GM21526 (cell line): ENCODE results near the gene GGN.
"Not testable (repeated sequence)": the region's sequence is repeated elsewhere in the genome, so short reads cannot be mapped to it uniquely, and the experiment has no call there.

Source experiments
- ATAC-seq: cut with Tn5 transposase; IDR thresholded peaks from one replicate; pipeline ENCODE4 v1.9.1; 2021; ENCODE audit warnings: moderate library complexity; ENCODE audit not compliant: unreplicated experiment, low FRiP score

Gene GGN

DNA sequence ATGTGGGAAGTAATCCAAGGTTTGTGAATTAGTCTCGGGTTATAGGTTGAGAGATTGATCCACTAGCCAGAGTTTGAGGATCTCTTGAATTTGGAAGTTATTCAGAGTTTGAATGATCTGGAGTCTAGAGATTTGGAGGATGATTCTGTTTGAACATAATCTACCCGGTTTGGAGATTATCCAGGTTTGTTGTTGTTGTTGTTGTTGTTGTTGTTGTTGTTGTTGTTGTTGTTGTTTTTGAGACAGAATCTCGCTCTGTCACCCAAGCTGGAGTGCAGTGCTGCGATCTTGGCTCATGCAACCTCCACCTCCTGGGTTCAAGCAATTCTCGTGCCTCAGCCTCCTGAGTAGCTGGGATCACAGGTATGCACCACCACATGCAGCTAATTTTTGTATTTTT is 24.1 kb upstream of the GGN start:
- not testable (repeated sequence) for ATAC-seq

DNA sequence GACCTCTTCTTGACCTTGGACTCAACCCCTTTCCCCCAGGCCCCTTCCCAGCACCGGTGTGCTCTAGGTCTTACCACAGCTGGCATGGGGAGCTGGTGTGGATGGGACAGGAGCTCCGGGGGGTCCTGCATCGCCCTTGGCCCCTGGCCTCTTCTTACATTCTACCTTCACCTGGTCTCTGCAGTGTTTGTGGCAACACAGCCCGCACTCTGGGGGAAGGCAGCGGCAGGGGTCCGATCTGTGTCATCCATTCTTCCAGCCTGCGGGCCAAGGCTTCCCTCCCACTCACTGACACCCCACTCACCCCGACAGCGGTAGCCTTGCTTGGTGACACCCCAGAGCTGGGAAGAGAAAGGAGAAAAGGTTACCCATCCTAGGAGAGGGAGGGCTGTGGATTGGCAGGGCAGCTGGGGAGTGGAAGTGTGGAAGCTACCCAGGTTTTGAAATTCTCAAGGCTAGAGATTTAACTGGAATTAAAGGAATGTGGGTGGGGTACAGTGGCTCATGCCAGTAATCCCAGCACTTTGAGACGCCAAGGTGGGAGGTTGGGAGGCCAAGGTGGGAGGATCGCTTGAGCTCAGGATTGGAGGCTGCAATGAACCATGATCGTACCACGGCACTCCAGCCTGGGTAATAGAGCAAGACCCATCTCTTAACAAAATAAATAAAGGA is 23.3 kb upstream of the GGN start:
- ATAC-seq = no peak

DNA sequence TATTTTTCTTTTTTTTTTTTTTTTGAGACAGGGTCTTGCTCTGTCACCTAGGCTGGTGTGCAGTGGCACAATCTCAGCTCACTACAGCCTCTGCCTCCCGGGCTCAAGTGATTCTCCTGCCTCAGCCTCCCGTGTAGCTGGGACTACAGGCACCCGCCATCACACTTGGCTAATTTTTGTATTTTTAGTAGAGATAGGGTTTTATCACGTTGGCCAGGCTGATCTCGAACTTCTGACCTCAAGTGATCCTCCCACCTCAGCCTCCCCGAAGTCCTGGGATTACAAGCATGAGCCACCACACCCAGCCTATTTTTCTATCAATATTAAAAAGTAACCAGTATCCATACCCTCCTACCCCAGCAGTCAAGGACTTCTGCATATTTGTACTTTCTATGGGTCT is 22.6 kb upstream of the GGN start:
- not testable (repeated sequence) for ATAC-seq

- no peak for ATAC-seq
These were observed 21.8 kb upstream of the GGN start for GRCh38 chr19:38409631-38410133.

DNA sequence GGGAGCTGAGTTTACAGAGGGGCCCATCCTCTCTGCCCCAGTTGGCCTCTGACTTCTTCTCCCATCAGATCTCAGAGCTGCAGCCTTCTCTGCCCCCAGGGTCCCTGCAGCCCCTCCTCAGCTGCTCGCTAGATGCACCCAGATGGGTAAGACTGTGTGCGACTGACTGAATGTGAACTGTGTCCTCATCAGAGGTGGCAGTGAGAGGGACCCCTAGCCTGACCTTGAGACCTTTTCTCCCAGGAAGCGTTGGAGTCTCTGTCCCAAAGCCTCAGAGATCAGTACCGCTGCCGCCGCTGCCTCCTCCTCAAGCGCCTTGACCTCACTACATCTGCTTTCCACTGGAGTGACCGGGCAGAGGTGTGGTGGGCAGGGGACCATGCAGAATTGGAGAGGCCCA is 17.4 kb upstream of the GGN start:
- ATAC-seq = no peak

- ATAC-seq = no peak
These were observed 17.0 kb upstream of the GGN start for GRCh38 chr19:38404858-38405257.

- peak; percentile 74 for ATAC-seq
These were observed 15.3 kb upstream of the GGN start, which contains the start of gene FAM98C for GRCh38 chr19:38402967-38403674. Gene FAM98C, plus strand, starts transcription at chr19:38403093. Its CDS starts 61 bp downstream, at chr19:38403154.

DNA sequence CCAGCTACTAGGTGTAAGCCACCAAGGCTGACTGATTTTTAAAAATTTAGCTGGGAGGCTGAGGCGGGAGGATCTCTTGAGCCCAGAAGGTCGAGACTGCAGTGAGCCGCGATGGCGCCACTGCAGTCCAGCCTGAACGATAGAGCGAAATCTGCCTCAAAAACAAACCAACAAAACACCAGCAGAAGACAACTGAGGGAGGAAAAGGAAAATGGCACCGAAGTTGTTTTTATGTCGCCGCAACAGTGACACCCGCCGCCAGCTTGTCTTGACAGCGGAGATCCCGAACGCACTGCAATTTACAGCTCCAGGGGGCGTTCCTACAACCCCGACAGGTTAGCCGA is 14.8 kb upstream of the GGN start:
- ATAC-seq = peak; percentile 1

GRCh38 chr19:38401148-38401547 is 13.3 kb upstream of the GGN start:
- ATAC-seq = no peak

- no peak for ATAC-seq
These were observed 12.5 kb upstream of the GGN start for GRCh38 chr19:38400361-38400760.

- ATAC-seq = no peak
These were observed 11.7 kb upstream of the GGN start for GRCh38 chr19:38399537-38399936.

DNA sequence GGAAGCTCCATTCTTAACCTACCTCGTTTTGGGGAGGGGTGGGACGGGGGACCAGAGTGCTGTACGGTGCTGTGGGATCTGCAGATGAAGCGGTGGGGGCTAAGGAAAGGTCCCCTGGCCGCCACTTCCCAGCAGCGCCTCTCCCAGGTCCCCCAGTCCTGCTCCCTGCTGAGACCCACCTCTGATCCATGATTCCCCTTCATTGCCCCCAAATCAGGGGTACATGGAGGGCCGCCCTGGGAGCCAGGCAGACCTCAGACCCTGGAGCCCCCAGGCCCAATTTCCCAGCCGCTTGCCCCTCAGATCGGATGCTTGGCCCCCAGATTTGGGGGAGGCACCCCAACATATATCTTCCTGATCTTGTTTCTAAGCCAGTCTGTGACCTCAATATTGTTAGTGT is 11.2 kb upstream of the GGN start:
- ATAC-seq = no peak

DNA sequence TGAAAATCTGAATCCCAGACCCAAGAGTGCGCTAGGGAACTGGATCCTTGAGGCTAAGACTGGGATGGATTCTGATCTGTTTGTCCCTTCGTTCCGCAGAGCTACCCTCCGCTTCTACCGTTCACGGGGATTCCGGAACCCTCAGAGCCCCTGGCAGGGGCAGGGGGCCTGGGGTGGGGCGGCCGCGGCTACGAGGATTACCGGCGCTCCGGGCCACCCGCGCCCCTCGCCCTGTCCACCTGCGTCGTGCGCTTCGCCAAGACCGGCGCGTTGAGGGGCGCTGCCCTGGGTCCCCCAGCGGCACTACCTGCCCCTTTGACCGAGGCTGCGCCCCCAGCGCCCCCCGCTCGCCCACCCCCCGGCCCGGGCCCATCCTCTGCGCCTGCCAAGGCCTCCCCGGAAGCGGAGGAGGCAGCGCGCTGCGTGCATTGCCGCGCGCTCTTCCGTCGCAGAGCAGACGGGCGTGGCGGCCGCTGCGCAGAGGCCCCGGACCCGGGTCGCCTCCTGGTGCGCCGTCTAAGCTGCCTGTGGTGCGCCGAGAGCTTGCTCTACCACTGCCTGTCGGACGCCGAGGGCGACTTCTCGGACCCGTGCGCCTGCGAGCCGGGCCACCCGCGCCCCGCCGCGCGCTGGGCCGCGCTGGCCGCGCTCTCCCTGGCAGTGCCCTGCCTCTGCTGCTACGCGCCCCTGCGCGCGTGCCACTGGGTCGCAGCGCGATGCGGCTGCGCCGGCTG is 7.7 kb upstream of the GGN start:
- ATAC-seq = no peak

DNA sequence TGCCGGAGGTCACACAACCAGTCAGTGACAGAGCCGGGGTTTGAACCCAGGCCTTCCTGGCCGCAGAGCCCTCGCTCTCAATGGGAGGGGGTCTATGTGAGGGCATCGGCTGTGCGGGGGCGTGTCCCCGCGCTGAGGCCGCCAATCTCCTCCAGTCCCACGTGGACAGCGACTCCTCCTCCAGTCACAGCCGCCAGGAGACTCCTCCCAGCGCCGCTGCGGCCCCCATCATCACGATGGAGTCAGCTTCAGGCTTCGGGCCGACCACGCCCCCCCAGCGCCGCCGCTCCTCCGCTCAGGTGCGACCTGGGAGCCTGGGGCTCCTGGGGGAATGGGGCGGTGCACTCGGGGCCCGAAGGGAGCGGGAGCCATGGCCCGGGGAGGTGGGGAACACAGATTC is 6.7 kb upstream of the GGN start:
- no peak for ATAC-seq

DNA sequence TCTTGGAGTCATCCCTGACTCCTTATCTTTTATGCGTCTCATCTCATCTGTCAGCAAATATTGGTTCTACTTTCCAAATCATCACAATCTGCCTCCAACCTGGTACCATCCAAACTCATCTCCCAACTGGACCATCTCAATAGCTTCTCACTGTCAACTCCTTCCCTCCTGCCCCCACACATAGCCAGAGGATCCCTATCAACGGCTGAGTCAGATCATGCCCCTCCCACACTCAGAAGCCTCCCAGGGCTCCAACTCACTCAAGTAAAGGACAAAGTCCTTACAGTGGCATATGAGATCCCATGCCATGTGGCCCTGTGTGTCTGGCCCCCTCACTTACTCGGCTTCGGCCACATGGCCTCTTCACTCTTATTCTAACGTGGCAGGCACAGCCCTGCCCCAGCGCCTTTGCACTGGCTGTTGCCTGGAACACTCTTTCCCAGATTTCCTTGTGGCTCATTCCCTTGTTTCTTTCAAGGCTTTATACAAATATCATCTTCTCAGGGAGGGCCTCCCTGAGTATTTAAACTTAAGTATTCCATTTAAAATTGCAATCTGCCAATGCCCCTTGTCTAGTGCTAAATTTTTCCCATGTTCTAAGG is 5.0 kb upstream of the GGN start:
- no peak for ATAC-seq

DNA sequence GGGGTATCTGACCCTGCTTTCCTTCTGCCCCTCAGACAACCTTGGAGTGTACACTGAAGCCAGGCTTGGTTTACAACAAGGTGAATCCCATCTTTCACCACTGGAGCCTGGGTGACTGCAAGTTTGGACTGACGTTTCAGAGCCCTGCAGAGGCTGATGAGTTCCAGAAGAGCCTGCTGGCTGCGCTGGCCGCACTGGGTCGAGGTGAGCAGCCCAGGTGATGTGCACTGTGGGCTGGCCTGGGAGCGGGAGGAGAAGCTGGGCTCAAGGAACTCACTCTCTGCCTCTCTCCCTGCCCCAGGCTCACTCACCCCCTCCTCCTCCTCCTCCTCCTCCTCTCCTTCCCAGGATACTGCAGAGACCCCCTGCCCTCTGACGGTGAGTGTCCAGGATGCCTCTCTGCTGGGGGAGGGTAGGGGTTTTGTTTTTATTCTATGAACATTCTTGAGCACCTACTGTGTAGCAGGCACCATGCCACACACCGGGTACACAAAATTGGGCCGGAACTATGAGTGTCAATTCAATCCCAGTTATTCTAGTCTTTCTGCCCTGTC is 4.2 kb upstream of the GGN start:
- ATAC-seq = no peak

DNA sequence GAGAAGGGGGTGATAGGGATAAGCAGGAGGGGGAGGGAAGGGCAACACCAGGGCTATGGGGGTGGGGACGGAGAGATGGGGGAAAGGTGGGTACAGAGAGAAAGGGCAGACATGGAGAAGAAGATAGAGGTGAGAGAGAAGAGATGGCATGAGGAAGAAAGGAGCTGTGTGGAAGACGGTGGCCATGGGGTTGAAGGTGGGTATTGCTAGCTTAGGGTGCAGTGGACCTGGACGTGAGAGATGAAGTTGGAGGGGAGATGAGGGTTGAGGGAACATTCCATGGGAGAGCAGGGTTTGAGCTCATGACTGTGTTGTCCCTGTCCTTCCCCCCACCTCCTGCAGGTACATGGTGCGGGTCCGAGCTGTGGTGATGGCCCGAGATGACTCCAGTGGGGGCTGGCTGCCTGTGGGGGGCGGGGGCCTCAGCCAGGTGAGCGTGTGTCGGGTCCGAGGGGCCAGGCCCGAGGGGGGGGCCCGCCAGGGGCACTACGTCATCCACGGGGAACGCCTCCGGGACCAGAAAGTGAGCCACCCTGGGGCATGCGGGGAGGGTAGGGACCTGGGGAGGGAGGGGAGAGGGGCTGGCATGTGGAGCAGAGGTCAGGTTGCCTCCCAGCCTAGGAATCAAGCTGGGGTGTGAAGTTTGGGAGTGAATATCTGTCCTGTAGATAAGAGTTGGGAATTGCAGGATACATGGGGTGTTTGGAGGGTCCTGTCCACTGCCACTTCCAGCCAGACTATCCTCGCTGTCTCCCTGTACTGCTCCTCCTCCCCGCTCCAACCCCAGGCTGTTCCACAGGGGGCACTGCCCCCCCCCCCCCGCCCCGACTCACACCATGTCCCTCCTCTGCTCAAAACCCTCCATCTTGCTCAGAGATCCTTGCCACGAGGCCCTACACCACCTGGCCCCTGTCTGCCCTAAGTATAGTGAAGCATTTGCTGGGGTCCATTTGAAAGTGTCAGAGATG is 2.4 kb upstream of the GGN start:
- ATAC-seq = no peak

- ATAC-seq = no peak
These were observed 1.5 kb upstream of the GGN start for GRCh38 chr19:38389101-38389925.
